EH (cell line): Measurements from ENCODE around the gene DPH3.

Experiments
- DNase-seq: peaks from one replicate; pipeline ENCODE4 v3.0.0-alpha.2; 2015; ENCODE audit warnings: low read depth

Gene DPH3

GRCh38 chr3:16290827-16291196 lies 26.1 kb upstream of the DPH3 start:
- peak; percentile 53 for DNase-seq

- peak; percentile 69 for DNase-seq
Measured at GRCh38 chr3:16290007-16290826, 25.5 kb upstream of the DPH3 start.

DNA sequence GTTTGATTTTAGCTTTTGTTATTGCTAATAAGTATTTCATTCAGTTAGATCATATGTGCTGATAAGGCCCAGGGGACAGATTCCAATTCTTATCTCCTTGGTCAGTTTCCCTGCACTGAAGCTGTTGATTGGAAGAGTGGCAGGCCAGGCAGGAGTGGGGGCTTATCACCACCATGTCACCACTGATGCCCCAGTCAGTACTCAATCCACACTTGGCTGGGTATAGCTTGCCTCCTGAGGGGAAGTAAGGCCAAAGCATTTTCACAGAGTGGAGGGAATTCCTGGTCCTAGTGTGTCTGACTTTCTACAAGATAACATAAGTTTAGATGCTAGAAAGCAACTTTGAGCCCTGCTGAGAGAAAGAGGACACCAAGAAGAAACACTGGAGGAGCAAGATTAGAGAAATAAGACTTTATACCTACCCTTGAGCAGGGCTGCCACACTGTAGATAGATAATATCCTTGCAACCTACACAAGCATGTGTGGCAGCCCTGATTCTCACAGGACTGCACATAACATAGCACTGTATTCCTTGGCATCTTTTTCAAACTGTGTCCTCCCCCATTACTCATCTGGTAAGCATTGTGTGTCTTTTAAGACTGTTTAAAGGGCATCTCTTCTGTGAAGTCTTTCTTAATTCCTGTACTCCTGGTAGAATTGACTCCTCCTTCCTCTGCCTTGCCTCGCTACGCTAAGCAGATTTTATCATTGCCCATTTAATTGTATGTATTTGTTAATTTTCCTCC lies 24.6 kb upstream of the DPH3 start:
- peak; percentile 69 for DNase-seq

GRCh38 chr3:16288664-16289063 lies 23.9 kb upstream of the DPH3 start:
- DNase-seq, result no peak

- DNase-seq, result no peak
Measured at GRCh38 chr3:16286751-16287543, 22.2 kb upstream of the DPH3 start.

- no peak for DNase-seq
Measured at GRCh38 chr3:16286161-16286560, 21.4 kb upstream of the DPH3 start.

GRCh38 chr3:16284633-16285032 lies 19.9 kb upstream of the DPH3 start:
- DNase-seq, result no peak

GRCh38 chr3:16280671-16281070 lies 15.9 kb upstream of the DPH3 start:
- peak; percentile 70 for DNase-seq

GRCh38 chr3:16279010-16279801 lies 14.5 kb upstream of the DPH3 start:
- peak; percentile 21 for DNase-seq

GRCh38 chr3:16277471-16277870 lies 12.7 kb upstream of the DPH3 start:
- DNase-seq, result peak; percentile 84

DNA sequence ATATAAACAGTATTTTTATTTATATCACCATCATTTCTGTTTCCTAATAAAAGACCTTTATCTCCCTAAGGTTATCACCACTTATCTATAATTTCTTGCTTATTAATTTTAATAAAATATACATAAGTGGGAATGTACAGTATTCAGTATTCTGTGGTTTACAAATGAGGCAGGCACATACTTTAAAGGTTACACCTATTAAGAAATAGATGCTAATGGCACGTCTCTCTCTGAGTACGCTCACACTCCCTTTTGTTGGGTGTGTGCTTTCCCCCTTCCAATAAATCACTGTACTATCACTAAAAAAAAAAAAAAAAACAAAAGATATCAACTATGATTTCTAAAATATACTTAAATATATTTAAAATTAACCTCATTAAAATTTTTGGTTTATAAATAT lies 9.1 kb upstream of the DPH3 start:
- no peak for DNase-seq

- DNase-seq, result no peak
Measured at GRCh38 chr3:16272588-16272987, 7.8 kb upstream of the DPH3 start.

DNA sequence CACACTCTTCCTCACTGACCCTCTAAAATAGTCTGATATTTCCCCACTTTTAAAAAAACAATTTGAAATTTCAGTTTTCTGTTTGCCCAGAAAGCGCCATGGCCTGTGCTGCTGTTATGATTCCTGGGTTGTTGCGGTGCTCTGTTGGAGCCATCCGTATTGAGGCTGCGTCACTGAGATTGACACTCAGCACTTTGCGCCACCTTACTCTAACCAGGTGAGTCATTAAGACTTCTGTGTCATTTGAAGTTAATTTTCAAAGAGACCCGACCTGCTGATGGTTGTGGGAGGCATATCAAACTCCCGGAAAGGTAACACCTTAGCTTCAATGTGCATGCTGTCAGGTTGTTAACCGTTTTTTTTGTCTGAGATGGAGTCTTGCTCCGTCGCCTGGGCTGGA lies 6.1 kb upstream of the DPH3 start:
- DNase-seq, result no peak

GRCh38 chr3:16266714-16267113 lies 2.0 kb upstream of the DPH3 start:
- DNase-seq, result no peak

- DNase-seq, result no peak
Measured at GRCh38 chr3:16265455-16265786, 678 bp upstream of the DPH3 start.

DNA sequence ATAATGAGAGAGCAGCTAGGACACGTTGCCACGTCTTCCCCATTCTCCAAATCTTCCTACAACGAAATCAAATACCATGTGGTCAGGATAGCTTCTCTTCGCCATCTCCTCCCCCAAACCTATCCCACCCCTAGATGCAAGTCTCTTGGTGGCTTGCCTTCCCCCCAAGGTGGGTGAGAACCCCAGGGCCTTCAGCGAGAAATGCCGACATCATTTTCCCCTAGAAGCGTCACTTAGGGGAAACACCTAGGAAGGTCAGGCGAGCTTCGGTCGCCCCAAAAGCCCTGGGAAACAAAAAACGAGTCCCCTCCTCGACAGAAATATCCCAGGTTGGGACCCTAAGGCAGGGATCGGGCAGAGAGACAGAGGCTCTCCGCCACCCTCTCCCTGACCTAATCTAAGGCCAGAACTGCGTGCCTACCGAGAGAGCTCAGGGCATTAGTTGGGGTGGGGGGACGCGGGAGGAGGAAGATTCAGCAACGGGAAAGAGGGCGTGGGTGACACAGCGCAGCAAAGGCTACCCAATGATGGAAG lies 502 bp downstream of the DPH3 start:
- DNase-seq, result peak; percentile 25

GRCh38 chr3:16262174-16262573 lies 2.6 kb downstream of the DPH3 start:
- no peak for DNase-seq

DNA sequence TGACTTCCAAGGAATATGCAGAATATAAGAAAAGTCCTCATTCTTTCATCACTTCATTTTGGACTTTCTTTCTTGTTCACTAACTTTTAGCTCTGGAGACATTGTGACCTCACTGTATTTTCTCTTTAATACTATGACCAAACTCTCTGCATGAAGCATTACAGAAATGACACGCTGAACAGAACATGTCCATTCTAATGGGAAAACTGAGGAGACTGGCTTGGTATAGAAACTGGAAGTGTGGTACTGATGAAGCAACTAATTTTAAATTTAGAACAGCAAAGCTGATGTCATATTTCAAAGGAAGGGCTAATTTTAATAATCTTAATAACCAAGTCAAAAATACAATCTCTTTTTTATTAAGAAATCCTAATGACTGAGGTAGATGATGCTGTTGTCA lies 4.7 kb downstream of the DPH3 start:
- no peak for DNase-seq

DNA sequence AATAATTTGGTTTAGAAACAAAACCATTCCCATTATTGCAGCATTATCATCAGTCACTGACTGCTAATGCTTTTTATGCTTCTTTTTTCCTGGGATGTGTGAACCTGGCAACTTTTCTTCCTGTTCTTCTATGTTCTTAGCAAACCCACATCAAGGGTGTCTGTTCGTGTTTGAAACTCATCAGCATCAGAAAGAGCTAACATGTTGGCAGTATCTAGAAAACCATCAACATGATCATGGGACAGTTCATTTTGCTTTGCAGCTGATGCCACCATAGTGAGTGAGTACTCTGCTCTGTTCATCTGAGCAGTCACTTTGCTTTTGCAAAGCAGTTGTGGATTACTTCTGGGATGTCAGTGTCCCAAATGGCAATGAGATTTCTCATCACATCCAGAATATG lies 5.9 kb downstream of the DPH3 start:
- DNase-seq, result no peak

DNA sequence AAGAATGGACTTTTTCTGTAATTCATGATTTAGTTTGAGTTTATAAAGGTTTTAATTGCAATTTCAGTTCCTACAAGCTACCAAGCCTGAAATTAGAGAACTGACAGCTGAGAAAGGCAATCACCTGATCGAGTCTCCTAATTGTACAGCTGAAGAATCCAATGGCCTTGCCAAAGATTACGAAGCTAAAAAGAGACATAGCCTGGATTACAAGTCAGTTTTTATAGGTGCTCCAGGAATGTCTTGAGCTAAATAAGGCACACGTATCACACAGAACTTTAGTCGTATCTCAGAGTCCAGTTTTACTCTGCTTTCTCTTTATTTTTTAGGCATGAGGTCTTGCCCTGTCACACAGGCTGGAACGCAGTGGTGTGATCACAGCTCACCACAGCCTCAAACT lies 6.6 kb downstream of the DPH3 start:
- DNase-seq, result no peak

- no peak for DNase-seq
Measured at GRCh38 chr3:16257309-16257708, 7.4 kb downstream of the DPH3 start.

DNA sequence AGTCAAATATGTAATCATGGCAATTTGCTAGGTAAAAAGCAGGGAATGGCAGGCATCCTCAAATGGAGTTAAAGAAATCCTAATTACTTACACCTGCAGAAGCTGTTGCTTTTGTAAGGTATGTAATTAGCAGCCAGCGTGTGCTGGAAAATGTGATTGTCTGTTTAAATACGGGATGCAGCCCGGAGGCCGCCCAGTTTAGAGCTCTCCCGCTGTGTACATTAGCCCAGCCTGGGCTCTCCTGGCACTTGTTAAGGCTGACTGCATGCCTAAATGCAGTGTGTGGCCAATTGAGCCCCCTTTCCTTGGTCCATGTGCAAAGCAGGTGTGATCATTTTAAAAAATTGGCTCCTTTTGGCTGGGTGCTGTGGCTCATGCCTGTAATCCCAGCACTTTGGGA lies 9.0 kb downstream of the DPH3 start:
- DNase-seq, result no peak
